GM12865 (cell line): ENCODE measurements around the gene RPA3.

ENCODE experiments used
- DNase-seq: peaks from one replicate; pipeline ENCODE4 v3.0.0; 2010; ENCODE audit warnings: low read depth
- H3K4me3 ChIP-seq: 2 replicates; pipeline ENCODE4 v1.5.1; 2011; ENCODE audit warnings: mild to moderate bottlenecking, low read depth, low read length, control low read depth
- TF ChIP-seq, protein P1 (sequence below): IDR thresholded peaks from 2 replicates; pipeline ENCODE4 v1.5.1; 2011; ENCODE audit warnings: low read length, control low read depth, low read depth, inconsistent platforms; ENCODE audit not compliant: insufficient read depth; ENCODE audit errors: missing control alignments

RPA3 gene

GRCh38 chr7:7614018-7614741 lies 104.2 kb downstream of the RPA3 start:
- H3K4me3 ChIP-seq, result no peak overlapping the region
- TF ChIP-seq, protein P1, sequence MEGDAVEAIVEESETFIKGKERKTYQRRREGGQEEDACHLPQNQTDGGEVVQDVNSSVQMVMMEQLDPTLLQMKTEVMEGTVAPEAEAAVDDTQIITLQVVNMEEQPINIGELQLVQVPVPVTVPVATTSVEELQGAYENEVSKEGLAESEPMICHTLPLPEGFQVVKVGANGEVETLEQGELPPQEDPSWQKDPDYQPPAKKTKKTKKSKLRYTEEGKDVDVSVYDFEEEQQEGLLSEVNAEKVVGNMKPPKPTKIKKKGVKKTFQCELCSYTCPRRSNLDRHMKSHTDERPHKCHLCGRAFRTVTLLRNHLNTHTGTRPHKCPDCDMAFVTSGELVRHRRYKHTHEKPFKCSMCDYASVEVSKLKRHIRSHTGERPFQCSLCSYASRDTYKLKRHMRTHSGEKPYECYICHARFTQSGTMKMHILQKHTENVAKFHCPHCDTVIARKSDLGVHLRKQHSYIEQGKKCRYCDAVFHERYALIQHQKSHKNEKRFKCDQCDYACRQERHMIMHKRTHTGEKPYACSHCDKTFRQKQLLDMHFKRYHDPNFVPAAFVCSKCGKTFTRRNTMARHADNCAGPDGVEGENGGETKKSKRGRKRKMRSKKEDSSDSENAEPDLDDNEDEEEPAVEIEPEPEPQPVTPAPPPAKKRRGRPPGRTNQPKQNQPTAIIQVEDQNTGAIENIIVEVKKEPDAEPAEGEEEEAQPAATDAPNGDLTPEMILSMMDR, result no peak
- DNase-seq, result no peak

DNA sequence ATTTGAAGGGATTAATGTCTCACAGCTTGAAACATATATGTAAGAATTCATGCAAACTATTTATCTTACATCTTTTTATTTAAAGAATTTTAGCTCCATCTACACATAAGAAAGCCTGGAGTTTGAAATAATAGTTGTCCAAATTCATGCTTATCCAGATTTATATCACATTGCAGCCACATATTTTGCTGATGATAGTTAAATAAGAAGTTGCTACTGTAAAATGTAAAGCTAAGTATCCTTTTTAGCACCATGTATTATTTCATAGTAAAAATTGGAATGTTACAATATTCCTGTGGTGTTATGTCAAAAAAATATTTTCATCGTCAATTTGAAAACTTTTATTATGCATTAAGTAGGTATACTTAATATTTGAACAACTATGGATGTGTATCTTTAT lies 105.2 kb downstream of the RPA3 start:
- TF ChIP-seq, protein P1, result no peak
- no peak for DNase-seq
- H3K4me3 ChIP-seq, result no peak overlapping the region

- no peak overlapping the region for H3K4me3 ChIP-seq
- TF ChIP-seq, protein P1, result no peak
- DNase-seq, result no peak
These were observed 105.9 kb downstream of the RPA3 start for GRCh38 chr7:7612519-7612918.

GRCh38 chr7:7609330-7609729 lies 109.1 kb downstream of the RPA3 start:
- DNase-seq, result no peak
- TF ChIP-seq, protein P1, result no peak
- H3K4me3 ChIP-seq, result no peak overlapping the region

- H3K4me3 ChIP-seq, result no peak overlapping the region
- no peak for DNase-seq
- TF ChIP-seq, protein P1, result no peak
These were observed 111.4 kb downstream of the RPA3 start for GRCh38 chr7:7607010-7607409.

DNA sequence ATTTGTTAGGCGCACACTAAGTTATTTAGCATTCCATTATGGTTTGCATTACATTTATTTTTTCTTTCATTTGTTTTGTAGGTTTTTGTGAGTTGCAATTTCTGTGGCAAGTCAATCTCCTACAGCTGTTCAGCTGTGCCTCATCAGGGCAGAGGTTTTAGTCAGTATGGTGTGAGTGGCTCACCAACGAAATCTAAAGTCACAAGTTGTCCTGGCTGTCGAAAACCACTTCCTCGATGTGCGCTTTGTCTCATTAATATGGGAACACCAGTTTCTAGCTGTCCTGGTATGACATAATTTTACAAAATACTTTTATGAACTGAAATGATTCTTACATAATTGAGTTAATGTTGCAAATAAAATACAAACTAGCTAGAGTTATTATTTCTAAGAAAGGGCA lies 122.2 kb downstream of the RPA3 start:
- DNase-seq, result no peak
- no peak overlapping the region for H3K4me3 ChIP-seq
- TF ChIP-seq, protein P1, result no peak

- no peak for DNase-seq
- no peak overlapping the region for H3K4me3 ChIP-seq
- TF ChIP-seq, protein P1, result no peak
These were observed 123.0 kb downstream of the RPA3 start for GRCh38 chr7:7595451-7595850.
